COLO668 (cell line): ENCODE results near the gene PTPRA.

Source experiments
- DNase-seq: peaks from one replicate; lab custom pipeline; 2025; ENCODE audit not compliant: unreplicated experiment; lab: John Stamatoyannopoulos, UW

PTPRA gene

GRCh38 chr20:3085571-3086072, 212.3 kb downstream of the PTPRA start:
- DNase-seq: no peak

- no peak for DNase-seq
Observed at GRCh38 chr20:3088031-3088430, 214.8 kb downstream of the PTPRA start.
